ENCODE data around the gene GPR141.

Gene GPR141

DNA sequence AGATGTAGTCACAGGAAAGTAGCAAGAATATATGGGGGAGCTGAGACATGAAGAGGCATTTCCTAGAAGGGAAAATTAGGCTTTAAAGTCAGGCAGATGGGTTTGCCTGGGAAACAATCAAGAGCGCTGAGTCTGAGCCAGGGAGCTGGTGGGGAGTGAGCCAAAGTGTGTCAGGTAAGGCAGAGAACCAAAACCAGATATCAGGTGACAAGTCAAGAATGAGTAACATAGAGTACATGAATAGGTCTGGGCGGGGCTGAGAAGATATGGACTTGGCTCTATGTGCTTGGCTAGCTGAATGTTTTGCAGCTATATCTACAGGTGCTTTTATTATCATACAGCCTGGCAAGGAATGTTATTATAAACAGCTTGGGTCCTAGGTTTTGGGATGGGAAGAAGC lies 49.3 kb downstream of the GPR141 start:
- FAIRE-seq: no peak

GRCh38 chr7:37735196-37735595 lies 51.6 kb downstream of the GPR141 start:
- no peak for FAIRE-seq

GRCh38 chr7:37738321-37738720 lies 54.8 kb downstream of the GPR141 start:
- no peak for FAIRE-seq

DNA sequence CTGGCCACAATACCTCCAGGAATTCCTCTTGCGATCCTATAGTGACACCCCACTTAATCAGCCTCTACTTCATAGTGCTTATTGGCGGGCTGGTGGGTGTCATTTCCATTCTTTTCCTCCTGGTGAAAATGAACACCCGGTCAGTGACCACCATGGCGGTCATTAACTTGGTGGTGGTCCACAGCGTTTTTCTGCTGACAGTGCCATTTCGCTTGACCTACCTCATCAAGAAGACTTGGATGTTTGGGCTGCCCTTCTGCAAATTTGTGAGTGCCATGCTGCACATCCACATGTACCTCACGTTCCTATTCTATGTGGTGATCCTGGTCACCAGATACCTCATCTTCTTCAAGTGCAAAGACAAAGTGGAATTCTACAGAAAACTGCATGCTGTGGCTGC lies 56.8 kb downstream of the GPR141 start:
- no peak for FAIRE-seq

DNA sequence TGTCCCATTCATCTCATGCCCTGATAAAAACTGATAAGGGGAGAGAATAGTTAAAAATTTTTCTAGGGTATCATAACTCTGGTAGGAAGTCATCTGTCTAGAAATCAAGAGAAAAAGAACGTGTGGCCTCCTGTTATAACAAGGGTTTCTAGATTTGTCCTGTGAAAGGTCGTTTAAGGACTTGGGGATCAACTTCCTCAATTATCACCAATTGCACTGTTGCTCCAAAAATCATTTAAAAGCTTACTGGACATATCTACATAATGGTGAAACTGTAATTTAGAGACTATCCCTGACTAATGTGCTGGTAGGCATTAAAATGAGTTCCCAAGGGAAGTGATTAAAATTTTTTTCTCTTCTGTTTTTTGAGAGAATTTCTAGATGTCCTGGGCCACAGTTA lies 58.2 kb downstream of the GPR141 start:
- no peak for FAIRE-seq

DNA sequence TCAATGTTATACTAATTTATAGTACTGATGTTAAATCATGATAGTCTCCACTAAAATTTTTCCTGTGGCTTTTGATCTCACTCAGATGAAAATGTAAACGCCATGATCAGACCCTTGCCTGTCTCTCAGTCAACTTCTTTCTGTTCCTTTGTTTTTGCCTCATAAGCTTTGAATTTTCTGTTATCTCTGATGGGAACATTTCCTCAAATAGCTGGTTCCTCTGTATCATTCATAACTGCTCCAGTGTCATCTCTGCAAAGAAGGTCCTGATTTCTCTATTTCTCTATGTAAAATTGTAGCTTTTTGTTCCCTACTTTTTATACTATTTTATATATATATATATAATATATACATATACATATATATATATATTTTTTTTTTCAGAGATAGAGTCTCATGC lies 67.5 kb downstream of the GPR141 start:
- FAIRE-seq: no peak

DNA sequence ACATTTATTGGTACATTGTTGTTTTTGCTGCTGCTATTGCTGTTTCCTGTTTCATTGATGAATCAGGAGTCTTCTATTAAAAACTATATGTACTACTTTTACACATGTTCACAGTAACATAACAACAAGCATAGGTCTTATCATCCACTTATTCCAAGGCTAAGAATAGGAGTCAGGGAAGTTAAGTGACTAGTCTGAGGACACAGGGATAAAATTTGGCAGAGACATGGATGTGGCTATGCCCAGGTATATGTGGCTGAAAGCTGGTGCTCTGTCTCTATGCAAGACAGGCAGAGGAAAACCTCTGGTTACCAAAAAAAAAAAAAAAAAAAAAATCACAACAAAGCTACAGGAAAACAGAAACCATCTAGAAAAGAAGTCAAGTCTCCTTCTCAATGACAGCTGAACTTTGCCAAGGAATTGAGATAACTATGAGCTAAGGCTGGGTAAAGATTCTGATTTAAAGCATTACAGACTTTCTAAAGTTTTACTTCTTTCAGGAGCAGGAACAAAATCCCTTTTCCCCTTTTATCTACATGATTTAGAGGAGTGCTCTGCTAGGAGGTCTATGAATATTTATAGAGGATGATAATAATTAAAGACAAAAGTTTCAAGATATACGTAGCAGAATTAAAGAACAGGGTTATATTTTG lies 70.0 kb downstream of the GPR141 start:
- FAIRE-seq: no peak

DNA sequence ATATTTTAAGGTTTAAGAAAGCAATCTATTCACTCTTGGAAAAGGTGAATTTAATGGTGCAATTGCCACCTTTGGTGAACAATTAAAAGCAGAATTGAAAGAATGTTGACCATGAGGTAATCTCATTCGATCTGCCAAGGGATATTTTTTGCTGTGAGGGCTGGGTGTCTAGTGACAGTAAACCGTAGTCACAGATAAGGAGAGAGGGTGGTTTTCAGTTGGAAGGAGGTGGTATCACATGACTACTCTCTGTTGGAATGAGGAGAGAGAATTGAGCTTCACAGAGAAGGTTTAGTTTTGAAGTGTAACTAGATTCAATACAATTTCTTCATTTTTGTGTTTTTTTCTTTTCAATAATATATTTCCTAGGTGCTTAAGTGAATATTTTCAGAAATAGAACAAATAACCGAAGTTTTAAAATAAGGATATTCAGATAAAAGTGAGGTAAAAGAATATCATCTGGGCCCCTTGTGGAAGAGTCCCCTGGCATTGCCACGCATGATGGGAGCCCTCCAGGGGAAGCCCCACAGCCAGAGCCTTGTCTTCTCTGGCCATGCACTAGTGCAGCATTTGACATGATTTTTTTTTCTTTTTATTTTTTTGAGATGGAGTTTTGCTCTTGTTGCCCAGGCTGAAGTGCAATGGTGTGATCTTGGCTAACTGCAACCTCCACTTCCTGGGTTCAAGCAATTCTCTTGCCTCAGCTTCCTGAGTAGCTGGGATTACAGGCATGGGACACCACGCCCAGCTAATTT lies 73.4 kb downstream of the GPR141 start:
- FAIRE-seq: no peak

GRCh38 chr7:37757563-37757962 lies 74.0 kb downstream of the GPR141 start:
- FAIRE-seq: no peak

- no peak for FAIRE-seq
Measured at GRCh38 chr7:37758501-37759045, 75.0 kb downstream of the GPR141 start.

DNA sequence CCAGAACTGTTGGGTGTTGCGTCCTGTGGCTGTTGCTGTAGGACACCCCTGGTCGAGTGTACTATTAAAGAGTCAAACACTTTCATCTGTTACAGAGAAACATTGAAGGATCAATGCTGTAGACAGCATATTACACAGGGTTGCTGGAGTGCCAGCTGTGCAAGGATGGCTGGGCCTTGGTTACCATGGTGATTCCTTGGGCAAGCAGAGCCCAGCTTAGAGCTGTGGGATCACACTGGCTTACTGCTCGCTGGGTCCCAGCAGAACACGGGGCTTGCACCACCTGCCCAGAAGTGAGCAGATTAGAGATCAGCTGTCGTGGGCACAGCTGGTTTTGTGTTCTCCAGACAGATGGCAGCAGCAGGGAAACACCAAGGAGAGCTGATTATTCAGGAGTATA lies 76.0 kb downstream of the GPR141 start:
- FAIRE-seq: no peak

DNA sequence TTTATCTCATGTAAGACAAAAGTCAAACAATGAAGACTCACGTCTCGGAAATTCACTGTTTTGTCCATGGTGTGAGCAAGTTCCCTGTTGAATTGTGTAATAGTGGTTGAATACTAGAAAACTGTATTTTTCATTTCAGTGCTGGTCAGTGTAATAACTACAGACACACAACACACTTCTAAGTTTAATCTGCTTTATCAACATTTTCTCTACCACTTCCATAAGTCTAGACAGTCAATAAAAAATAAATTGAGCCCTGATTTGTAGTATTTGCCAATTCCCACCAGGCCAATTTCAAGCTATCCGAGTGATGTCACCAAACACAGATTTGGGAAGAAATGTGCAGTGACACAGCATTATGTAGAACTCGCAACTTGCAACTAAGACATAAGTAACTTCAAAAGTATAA lies 81.9 kb downstream of the GPR141 start:
- no peak for FAIRE-seq

- FAIRE-seq: no peak
Measured at GRCh38 chr7:37765872-37766525, 82.4 kb downstream of the GPR141 start.

- no peak for FAIRE-seq
Measured at GRCh38 chr7:37768611-37769010, 85.0 kb downstream of the GPR141 start.

DNA sequence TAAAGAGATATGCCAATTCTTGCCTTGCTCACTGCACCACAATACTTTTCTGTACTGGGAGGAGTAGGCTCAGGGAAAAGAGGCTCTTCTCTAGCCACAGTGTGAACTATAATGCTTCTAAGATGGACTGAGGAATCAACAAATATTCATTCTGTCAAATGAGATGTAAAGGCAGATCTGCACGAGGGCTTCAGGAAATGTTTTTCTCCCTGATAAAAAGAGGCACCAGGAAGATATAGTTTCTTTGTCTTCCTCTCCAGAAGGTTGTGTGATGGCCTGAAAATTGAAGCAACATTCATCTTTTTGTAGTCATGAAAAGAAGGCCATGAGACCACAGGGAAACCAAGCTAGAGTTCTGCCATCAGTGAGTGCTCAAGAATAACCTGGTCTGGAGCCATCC lies 85.7 kb downstream of the GPR141 start:
- FAIRE-seq: no peak

- FAIRE-seq: no peak
Measured at GRCh38 chr7:37769726-37770125, 86.2 kb downstream of the GPR141 start.

GRCh38 chr7:37770838-37771237 lies 87.3 kb downstream of the GPR141 start:
- no peak for FAIRE-seq

DNA sequence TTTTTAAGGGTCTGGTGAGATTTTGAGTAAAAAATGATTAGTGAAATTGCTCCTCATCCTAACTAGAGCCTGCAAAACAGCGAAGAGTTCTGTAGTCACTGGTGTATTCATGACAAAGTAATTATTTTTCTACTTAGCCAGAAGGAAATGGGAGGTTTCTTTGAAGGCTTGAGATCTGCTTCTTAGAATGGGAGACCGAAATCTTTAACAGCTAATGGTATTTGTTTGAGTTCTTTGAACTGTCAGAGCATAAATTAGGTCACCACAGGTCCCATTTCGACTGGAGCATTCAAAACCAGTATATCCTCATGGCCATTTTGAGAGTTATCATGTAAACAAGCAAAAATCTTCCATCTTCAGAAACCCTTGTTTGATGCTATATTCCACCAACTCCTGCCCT lies 87.8 kb downstream of the GPR141 start:
- no peak for FAIRE-seq

- FAIRE-seq: no peak
Measured at GRCh38 chr7:37771801-37772200, 88.2 kb downstream of the GPR141 start.

DNA sequence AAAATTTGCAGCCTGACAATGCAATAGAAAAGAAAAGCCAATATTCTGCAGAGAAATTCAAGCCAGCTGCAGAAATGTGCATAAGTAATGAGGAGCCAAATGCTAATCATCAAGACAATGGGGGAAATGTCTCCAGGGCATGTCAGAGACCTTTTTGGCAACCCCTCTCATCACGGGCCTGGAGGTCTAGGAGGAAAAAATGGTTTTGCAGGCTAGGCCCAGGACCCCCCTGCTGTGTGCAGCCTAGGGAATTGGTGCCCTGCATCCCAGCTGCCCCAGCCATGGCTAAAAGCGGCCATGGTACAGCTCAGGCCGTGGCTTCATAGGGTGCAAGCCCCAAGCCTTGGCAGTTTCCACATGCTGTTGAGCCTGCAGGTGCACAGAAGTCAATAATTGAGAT lies 92.4 kb downstream of the GPR141 start:
- no peak for FAIRE-seq

- FAIRE-seq: no peak
Measured at GRCh38 chr7:37781156-37781555, 97.6 kb downstream of the GPR141 start.

DNA sequence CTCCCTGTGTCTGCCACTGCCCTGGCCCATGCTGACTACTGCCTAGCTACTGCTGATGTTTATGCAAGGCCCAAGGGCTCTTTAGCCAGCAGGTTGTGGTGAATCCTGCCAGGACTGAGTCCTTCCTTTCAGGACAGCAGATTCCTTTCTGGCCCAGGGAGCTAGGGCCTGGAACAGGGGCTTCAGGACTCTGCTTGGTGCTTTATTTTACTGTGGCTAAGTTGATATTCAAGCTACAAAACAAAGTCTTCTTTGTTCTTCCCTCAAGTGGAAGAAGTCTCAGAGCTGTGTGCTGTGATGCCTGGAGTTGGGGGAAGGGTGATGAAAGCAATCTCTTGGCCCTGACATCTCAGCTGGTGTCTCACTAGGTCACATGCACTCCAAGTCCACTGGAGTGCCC lies 98.6 kb downstream of the GPR141 start:
- FAIRE-seq: no peak

GRCh38 chr7:37784015-37784414 lies 100.4 kb downstream of the GPR141 start:
- FAIRE-seq: no peak

All from endometrium (tissue), 2 donors.